Liver (tissue), 9 donors: ENCODE results near the gene RPL29. TPM values are rescaled to one million over a fixed set of nuclear protein-coding genes. Genes with fewer than 3 reads are reported as not detected.
"Not testable (repeated sequence)": the region's sequence is repeated elsewhere in the genome, so short reads cannot be mapped to it uniquely, and the experiment has no call there.

ENCODE experiments used
- DNase-seq: peaks from one replicate; pipeline ENCODE4 v3.0.0-alpha.2; 2017; ENCODE audit warnings: low spot score
- H3K27ac ChIP-seq, 2 donors: one replicate each; pipeline ENCODE4 v1.7.0; 2013; ENCODE audit warnings: inconsistent platforms in 2 of 2, low read length in 2 of 2, control low read depth in 1 of 2, low read depth in 1 of 2, mild to moderate bottlenecking in 1 of 2
- H3K27me3 ChIP-seq, 4 donors: one replicate each; pipeline versions ENCODE4 v1.6.1 to v1.7.0; 2013; ENCODE audit warnings: low read length in 3 of 4, inconsistent platforms in 1 of 4, mild to moderate bottlenecking in 1 of 4, moderate library complexity in 1 of 4; ENCODE audit not compliant: control insufficient read depth in 4 of 4, insufficient read depth in 4 of 4
- H3K36me3 ChIP-seq, 4 donors: one replicate each; pipeline versions ENCODE4 v1.6.1 to v1.7.0; 2013; ENCODE audit warnings: low read length in 3 of 4, mild to moderate bottlenecking in 3 of 4, low read depth in 1 of 4, moderate library complexity in 1 of 4; ENCODE audit not compliant: control insufficient read depth in 4 of 4, insufficient read depth in 3 of 4
- H3K4me1 ChIP-seq, 4 donors: one replicate each; pipeline versions ENCODE4 v1.6.1 to v1.7.0; 2013; ENCODE audit warnings: low read length in 3 of 4, mild to moderate bottlenecking in 3 of 4, moderate library complexity in 1 of 4; ENCODE audit not compliant: control insufficient read depth in 4 of 4, insufficient read depth in 4 of 4
- H3K4me3 ChIP-seq, 3 donors: one replicate each; pipeline versions ENCODE4 v1.6.1 to v1.7.0; 2013; ENCODE audit warnings: low read length in 3 of 3, control low read depth in 1 of 3, low read depth in 1 of 3, mild to moderate bottlenecking in 1 of 3
- H3K9ac ChIP-seq, 2 donors: one replicate each; pipeline ENCODE4 v1.7.0; 2013; ENCODE audit warnings: low read length in 2 of 2, mild to moderate bottlenecking in 2 of 2, moderate library complexity in 2 of 2, control low read depth in 1 of 2, low read depth in 1 of 2
- H3K9me3 ChIP-seq, 4 donors: one replicate each; pipeline versions ENCODE4 v1.6.1 to v1.7.0; 2013; ENCODE audit warnings: low read length in 3 of 4; ENCODE audit not compliant: control insufficient read depth in 4 of 4
- EGR1 ChIP-seq, 2 donors: IDR thresholded peaks; 2 replicates each; pipeline ENCODE4 v1.6.1; 2016 to 2018; ENCODE audit warnings: antibody characterized with exemption in 2 of 2, low read depth in 2 of 2
- HNF4A ChIP-seq, 2 donors: conservative IDR thresholded peaks; 2 replicates each; pipeline ENCODE4 v1.6.1; 2016; ENCODE audit warnings: antibody characterized with exemption in 2 of 2, mild to moderate bottlenecking in 2 of 2
- NR2F2 ChIP-seq: IDR thresholded peaks from 2 replicates; pipeline ENCODE4 v1.6.1; 2016; ENCODE audit warnings: antibody characterized with exemption
- SP1 ChIP-seq: IDR thresholded peaks from 2 replicates; pipeline ENCODE4 v1.6.1; 2018; ENCODE audit warnings: antibody characterized with exemption, mild to moderate bottlenecking
- TAF1 ChIP-seq: conservative IDR thresholded peaks from 2 replicates; pipeline ENCODE4 v1.6.1; 2016; ENCODE audit warnings: antibody characterized with exemption, mild to moderate bottlenecking
- WGBS: extraction: QIAGEN DNeasy Blood & Tissue Kit; methylation state at CpG from one replicate; pipeline ENCODE4 v1.1.7; 2013; 5-methylcytosine and 5-hydroxymethylcytosine counted together
- polyA plus RNA-seq, 2 donors: library from polyadenylated mRNA; stranded (reverse) in 1 of 2; unstranded in 1 of 2; fragments of 200-250 nt in 1 of 2; fragments of >200 nt in 1 of 2; fragmentation: Nextera tagmentation in 1 of 2; extraction: Ambion mirVana in 1 of 2; gene quantifications; one replicate each; pipeline versions ENCODE4 v1.2.1 to v1.2.3, GENCODE V29; 2013 to 2015
- total RNA-seq, 2 donors: library from RNA; depleted of rRNA; stranded (reverse); fragments of >200 nt; gene quantifications; one replicate each; pipeline ENCODE4 v1.2.3, GENCODE V29; 2014
- TF ChIP-seq, protein P1 (sequence below): fragments of 150-350 bp; IDR thresholded peaks from 2 replicates; pipeline ENCODE4 v1.5.1; 2017; ENCODE audit warnings: improper control_type of control experiment, low read depth, low read length; ENCODE audit not compliant: missing input control
- TF ChIP-seq, protein P2 (sequence below): IDR thresholded peaks from 2 replicates; pipeline ENCODE4 v1.6.1; 2016; ENCODE audit warnings: antibody characterized with exemption
- TF ChIP-seq, protein P3 (sequence below): IDR thresholded peaks from 2 replicates; pipeline ENCODE4 v1.6.1; 2016; ENCODE audit warnings: antibody characterized with exemption
- donor health status: healthy.
- donor health status: healthy.
- donor health status: healthy.
- donor health status: healthy.
- donor health status: healthy.

Gene RPL29
- total and polyA plus RNA-seq, 4 donors = 292 to 789 (median 388) TPM

DNA sequence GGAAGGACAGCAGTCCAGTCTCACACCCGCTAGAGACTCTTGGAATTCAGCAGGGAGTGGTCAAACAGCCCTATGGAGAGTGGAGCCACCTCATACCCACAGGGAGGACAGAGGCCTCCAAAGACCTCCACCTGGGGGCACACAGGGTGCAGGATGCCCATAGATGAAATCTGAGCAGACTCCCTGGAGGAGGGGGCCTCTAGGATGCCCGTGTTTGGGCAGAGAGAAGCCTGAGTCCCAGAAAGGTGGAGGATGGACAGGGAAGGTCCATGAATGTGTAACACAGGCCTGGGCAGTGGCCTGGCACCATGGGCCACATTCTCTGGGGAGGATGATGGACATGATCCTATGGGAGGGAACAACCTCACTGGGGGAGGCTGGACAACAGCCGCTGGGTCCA, 39.0 kb upstream of the RPL29 start:
- WGBS = 91% methylated on average over 3 of the region's 3 CpGs
- H3K27ac ChIP-seq = no peak overlapping the region
- no peak overlapping the region for H3K9ac ChIP-seq
- H3K27me3 ChIP-seq = no peaks in the 10 kb centered on the region
- H3K36me3 ChIP-seq = no peaks in the 10 kb centered on the region
- TF ChIP-seq, protein P1, sequence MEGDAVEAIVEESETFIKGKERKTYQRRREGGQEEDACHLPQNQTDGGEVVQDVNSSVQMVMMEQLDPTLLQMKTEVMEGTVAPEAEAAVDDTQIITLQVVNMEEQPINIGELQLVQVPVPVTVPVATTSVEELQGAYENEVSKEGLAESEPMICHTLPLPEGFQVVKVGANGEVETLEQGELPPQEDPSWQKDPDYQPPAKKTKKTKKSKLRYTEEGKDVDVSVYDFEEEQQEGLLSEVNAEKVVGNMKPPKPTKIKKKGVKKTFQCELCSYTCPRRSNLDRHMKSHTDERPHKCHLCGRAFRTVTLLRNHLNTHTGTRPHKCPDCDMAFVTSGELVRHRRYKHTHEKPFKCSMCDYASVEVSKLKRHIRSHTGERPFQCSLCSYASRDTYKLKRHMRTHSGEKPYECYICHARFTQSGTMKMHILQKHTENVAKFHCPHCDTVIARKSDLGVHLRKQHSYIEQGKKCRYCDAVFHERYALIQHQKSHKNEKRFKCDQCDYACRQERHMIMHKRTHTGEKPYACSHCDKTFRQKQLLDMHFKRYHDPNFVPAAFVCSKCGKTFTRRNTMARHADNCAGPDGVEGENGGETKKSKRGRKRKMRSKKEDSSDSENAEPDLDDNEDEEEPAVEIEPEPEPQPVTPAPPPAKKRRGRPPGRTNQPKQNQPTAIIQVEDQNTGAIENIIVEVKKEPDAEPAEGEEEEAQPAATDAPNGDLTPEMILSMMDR = no peak
- no peak for TF ChIP-seq NR2F2
- TF ChIP-seq SP1 = no peak
- no peak for TF ChIP-seq EGR1 (IDR thresholded peaks at IDR 0.05; ENCODE audit: low read depth in 2 of 2)
- TF ChIP-seq, protein P2, sequence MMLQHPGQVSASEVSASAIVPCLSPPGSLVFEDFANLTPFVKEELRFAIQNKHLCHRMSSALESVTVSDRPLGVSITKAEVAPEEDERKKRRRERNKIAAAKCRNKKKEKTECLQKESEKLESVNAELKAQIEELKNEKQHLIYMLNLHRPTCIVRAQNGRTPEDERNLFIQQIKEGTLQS = no peak
- no peak for TF ChIP-seq TAF1
- peaks cover 0 to 2% (median 0%) of the 10 kb centered on the region in 4 donors for H3K9me3 ChIP-seq
- peaks cover 0 to 8% (median 2%) of the 10 kb centered on the region in 4 donors for H3K4me1 ChIP-seq
- DNase-seq = no peak
- no peak overlapping the region for H3K4me3 ChIP-seq

DNA sequence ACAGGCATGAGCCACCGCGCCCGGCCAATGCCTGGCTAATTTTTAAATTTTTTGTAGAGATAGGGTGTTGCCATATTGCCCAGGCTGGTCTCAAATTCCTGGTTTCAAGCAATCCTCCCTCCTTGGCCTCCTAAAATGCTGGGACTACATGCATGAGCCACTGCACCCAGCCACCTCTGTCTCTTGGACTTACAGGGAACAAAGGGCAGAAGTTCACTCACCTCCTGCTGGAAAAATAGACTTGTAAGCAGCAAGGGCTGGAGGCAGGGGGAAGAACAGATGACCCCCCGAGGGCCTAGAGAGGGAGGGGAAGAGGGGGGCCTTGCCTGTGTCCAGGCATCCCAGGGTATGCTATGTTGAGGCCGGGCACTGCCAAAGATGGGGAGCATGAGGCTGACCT, 38.5 kb upstream of the RPL29 start:
- Histone ChIP-seq H3K4me3 (no peak overlapping the region), H3K27me3 (no peaks in the 10 kb centered on the region), H3K4me1 (peaks cover 0 to 8% (median 2%) of the 10 kb centered on the region in 4 donors), H3K36me3 (no peaks in the 10 kb centered on the region), H3K9me3 (peaks cover 0 to 2% (median 0%) of the 10 kb centered on the region in 4 donors), H3K9ac (no peak overlapping the region), H3K27ac (no peak overlapping the region)
- peak in 1 of 2 donors; percentile 63 for TF ChIP-seq HNF4A (conservative IDR thresholded peaks at IDR 0.05)
- TF ChIP-seq, protein P1 = no peak
- 71% methylated on average over 5 of the region's 5 CpGs for WGBS
- no peak for DNase-seq

GRCh38 chr3:52033748-52034147, 38.1 kb upstream of the RPL29 start:
- H3K36me3 ChIP-seq, H3K27me3 ChIP-seq, H3K4me3 ChIP-seq, H3K9ac ChIP-seq, H3K27ac ChIP-seq, DNase-seq, H3K9me3 ChIP-seq, H3K4me1 ChIP-seq: not testable (repeated sequence)
- 54% methylated on average over 6 of the region's 6 CpGs for WGBS

DNA sequence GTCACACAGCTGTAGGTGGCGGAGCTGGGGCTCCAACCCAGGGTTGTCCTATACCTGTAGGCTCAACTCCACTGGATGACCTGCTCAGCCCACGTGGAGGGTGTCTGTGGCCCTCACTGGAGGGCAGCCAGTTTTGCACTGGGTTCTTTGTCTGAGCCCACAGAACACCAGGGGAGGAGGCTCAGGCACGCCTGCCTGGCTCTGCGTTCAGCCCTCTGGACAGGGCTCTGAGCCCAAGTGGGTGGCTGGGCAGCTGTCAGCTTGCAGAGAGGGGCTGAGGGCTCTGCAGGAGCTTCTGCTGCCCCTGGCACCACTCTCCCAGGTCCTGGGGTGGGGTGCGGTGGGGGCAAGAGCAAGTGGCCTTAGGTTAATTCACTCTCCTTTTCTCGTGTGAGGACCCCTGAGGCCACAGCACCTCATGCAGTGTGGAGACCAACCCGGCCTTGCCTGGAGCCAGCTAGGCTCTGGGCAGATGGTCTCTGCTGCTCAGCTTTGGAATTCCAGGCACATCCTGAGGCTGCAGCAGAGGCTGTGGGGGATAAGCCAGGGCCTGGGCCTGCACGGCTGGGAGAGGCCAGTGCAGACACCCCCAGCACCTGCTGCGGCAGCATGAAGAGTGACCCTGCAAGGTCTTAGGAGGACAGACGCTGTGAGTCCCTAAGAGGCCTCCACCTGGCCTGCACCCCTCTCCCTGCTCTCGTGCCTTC, 37.2 kb upstream of the RPL29 start:
- WGBS = 91% methylated on average over 11 of the region's 11 CpGs
- Histone ChIP-seq H3K4me3 (no peak overlapping the region), H3K9me3 (peaks cover 0 to 2% (median 0%) of the 10 kb centered on the region in 4 donors), H3K4me1 (peaks cover 0 to 8% (median 2%) of the 10 kb centered on the region in 4 donors), H3K36me3 (no peaks in the 10 kb centered on the region), H3K27ac (no peak overlapping the region), H3K9ac (no peak overlapping the region), H3K27me3 (no peaks in the 10 kb centered on the region)
- TF ChIP-seq, protein P3, sequence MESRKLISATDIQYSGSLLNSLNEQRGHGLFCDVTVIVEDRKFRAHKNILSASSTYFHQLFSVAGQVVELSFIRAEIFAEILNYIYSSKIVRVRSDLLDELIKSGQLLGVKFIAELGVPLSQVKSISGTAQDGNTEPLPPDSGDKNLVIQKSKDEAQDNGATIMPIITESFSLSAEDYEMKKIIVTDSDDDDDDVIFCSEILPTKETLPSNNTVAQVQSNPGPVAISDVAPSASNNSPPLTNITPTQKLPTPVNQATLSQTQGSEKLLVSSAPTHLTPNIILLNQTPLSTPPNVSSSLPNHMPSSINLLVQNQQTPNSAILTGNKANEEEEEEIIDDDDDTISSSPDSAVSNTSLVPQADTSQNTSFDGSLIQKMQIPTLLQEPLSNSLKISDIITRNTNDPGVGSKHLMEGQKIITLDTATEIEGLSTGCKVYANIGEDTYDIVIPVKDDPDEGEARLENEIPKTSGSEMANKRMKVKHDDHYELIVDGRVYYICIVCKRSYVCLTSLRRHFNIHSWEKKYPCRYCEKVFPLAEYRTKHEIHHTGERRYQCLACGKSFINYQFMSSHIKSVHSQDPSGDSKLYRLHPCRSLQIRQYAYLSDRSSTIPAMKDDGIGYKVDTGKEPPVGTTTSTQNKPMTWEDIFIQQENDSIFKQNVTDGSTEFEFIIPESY = no peak
- DNase-seq = no peak
